CMK (cell line): Measurements from ENCODE around the gene PDCD1LG2.

Experiments used
- DNase-seq: peaks from one replicate; pipeline ENCODE4 v3.0.0-alpha.2; 2010; ENCODE audit warnings: low read depth

Gene PDCD1LG2

DNA sequence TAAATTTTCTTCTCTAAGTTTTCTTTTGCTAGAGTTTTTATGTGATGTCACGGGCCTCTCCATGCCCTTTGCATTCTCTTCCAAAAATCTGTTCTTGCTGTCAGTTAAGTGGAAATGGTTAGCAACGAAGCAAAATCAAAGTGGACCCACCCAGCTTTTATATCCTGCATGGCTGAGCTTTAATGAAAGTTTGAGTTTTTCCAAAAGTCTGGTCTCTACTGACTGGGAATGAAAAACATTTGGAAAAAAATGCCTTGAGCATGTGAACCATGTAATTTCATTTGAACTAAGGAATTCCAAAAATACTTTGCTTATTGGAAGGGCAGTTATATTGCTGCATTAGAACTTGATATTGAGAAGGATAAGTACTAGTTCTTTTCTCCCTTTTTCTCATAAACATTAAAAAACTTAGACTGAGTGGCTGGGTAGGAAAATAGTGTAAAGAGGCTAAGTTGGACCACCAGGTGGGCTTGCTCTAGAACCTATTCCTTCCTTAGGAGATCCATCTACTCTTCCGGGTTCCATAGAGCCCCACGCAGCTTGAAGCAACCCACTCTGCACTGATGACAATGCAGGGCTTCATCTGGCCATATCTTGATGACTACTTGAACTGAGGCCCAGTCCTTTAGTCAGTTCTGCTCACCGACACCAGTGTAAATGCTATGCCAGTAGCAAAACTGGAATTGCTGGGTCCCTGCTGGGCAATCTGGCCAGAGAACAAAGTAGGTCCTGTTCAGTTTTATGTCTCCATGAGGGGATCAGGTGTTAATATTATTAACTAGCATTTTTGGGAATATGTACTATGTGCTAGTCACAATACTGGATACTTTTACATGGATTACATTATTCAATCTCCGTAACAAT is 101.2 kb downstream of the PDCD1LG2 start:
- DNase-seq, result no peak

- no peak for DNase-seq
Measured at GRCh38 chr9:5612185-5612530, 101.8 kb downstream of the PDCD1LG2 start.

DNA sequence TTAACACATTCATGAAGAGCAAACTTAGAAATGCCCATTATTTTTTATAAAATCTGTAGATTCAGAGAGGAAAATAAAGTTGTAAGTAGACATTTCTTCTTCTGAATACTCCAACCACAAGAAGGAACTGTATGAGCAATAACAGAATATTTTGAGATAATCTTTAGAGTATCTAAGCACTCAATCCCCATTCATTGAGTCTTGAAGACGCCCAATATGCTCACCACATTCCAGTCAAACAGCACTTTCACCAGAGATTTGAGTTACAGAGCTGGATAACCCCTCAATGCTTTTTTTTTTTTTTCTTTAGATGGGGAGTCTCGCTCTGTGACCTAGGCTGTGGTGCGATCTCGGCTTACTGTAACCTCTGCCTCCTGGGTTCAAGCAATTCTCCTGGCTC is 103.9 kb downstream of the PDCD1LG2 start:
- DNase-seq, result no peak

GRCh38 chr9:5614985-5615384 is 104.7 kb downstream of the PDCD1LG2 start:
- no peak for DNase-seq

DNA sequence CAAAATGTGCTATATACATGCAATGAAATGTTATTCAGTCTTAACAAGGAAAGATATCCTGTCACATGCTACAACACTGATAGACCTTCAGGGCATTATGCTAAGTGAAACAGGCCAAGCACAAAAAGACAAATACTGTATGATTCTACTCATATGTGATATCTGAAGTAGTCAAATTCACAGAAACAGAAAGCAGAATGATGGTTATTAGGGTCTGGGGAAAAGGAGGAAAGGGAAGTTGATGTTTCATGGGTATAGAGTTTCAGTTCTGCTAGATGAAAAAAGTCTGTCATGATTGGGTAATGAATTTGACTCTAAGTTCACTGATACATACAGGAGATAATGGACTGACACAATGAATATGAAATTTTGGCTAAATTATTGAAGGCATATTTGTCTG is 107.4 kb downstream of the PDCD1LG2 start:
- DNase-seq, result no peak

DNA sequence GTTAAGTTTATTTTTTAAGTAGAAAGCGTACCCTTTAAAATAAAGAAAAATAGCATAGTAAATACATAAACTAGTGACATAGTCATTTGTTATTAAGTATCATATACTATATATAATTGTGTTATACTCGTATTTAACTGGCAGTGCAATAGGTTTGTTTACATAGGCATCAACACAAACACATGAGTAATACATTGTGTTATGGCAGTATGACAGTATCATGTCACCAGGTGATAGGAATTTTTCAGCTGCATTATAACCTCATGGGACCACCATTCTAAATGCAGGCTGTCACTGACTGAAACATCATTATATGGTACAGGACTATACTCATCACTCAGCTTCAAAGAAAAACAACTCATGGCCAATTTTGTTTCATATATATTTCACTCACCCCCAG is 110.2 kb downstream of the PDCD1LG2 start:
- no peak for DNase-seq
